Panc1 (cell line): ENCODE measurements around the gene INAFM2. TPM values are rescaled to one million over a fixed set of nuclear protein-coding genes. Genes with fewer than 3 reads are reported as not detected.

Source experiments
- ATAC-seq: fragments of 200-7000 bp; cut with Tn5 transposase; 2 replicates; pipeline ENCODE4 v1.9.1; 2020; ENCODE audit warnings: mild to moderate bottlenecking, moderate library complexity
- BruUV-seq: library from RNA; stranded (reverse); fragments of 400-500 nt; replicated peaks from 2 replicates; lab custom pipeline; 2021; lab: Mats Ljungman, UMichigan
- CTCF ChIA-PET: fragments of 300-600 bp; sonication (Branson Sonifier 250); formaldehyde crosslinking; loops from one replicate; lab custom pipeline; 2022; ENCODE audit warnings: antibody characterized with exemption; lab: Charles Lee
- POLR2A ChIA-PET: fragments of 300-600 bp; sonication (Branson Sonifier 250); formaldehyde crosslinking; loops from one replicate; lab custom pipeline; 2022; ENCODE audit warnings: antibody characterized with exemption; lab: Charles Lee
- DNase-seq: peaks from one replicate; pipeline ENCODE4 v3.0.0-alpha.2; 2010; ENCODE audit warnings: low read depth, low spot score
- H3K27ac ChIP-seq: 2 replicates; pipeline ENCODE4 v1.5.1; 2011; ENCODE audit warnings: mild to moderate bottlenecking, low read length, inconsistent platforms
- H3K27me3 ChIP-seq: fragments of 200-500 bp; sonication (Bioruptor generic); 2 replicates; pipeline ENCODE4 v1.6.0; 2014; ENCODE audit warnings: low read length, inconsistent platforms; ENCODE audit not compliant: control insufficient read depth, insufficient read depth
- H3K36me3 ChIP-seq: fragments of 200-500 bp; sonication (Bioruptor generic); 2 replicates; pipeline ENCODE4 v1.5.1; 2014; ENCODE audit warnings: inconsistent platforms, mild to moderate bottlenecking, low read length, moderate library complexity; ENCODE audit not compliant: control insufficient read depth, insufficient read depth
- H3K4me1 ChIP-seq: 2 replicates; pipeline ENCODE4 v1.5.1; 2011; ENCODE audit warnings: inconsistent platforms, mild to moderate bottlenecking, low read length, moderate library complexity; ENCODE audit not compliant: control insufficient read depth, insufficient read depth
- H3K4me3 ChIP-seq, 2 experiments: 2 replicates each; pipeline ENCODE4 v1.5.1; 2011 to 2012; ENCODE audit warnings: low read depth in 2 of 2, low read length in 2 of 2, mild to moderate bottlenecking in 2 of 2, inconsistent platforms in 1 of 2, moderate library complexity in 1 of 2
- H3K9me3 ChIP-seq: fragments of 200-500 bp; sonication (Bioruptor generic); 2 replicates; pipeline ENCODE4 v1.5.1; 2014; ENCODE audit warnings: low read depth, mild to moderate bottlenecking, inconsistent platforms, low read length, moderate library complexity; ENCODE audit not compliant: control insufficient read depth, insufficient read depth
- CTCF ChIP-seq: fragments of 450-650 bp; IDR thresholded peaks from 2 replicates; pipeline ENCODE4 v1.5.1; 2017; ENCODE audit warnings: mild to moderate bottlenecking
- POLR2AphosphoS5 ChIP-seq: IDR thresholded peaks from 2 replicates; pipeline ENCODE4 v1.6.1; 2012; ENCODE audit warnings: mild to moderate bottlenecking, low read depth, low read length, moderate library complexity
- REST ChIP-seq, 2 experiments: IDR thresholded peaks; 2 replicates each; pipeline ENCODE4 v1.6.1; 2011 to 2012; ENCODE audit warnings: low read depth in 2 of 2, control low read depth in 1 of 2, low read length in 1 of 2, mild to moderate bottlenecking in 1 of 2, moderate library complexity in 1 of 2; ENCODE audit not compliant: insufficient read depth in 1 of 2
- SIN3A ChIP-seq: IDR thresholded peaks from 2 replicates; pipeline ENCODE4 v1.6.1; 2012; ENCODE audit warnings: low read depth, mild to moderate bottlenecking, low read length, moderate library complexity, borderline replicate concordance; ENCODE audit not compliant: insufficient read depth
- TCF7L2 ChIP-seq: IDR thresholded peaks from 2 replicates; pipeline ENCODE4 v1.6.1; 2011; ENCODE audit warnings: mild to moderate bottlenecking, low read depth, low read length, inconsistent platforms
- in situ Hi-C: cut with HindIII; loops from 2 replicates; pipeline ENCODE4 v1.10.0; 2016; ENCODE audit warnings: low sequenced_read_pairs, low pct_unique_long_range_greater_than_20kb
- intact Hi-C: fragments of 100-400 bp; cut with micrococcal nuclease; formaldehyde crosslinking; loops from one replicate; pipeline ENCODE4 v1.10.0; 2022; ENCODE audit not compliant: unreplicated experiment
- total RNA-seq: library from RNA; stranded (reverse); gene quantifications from one replicate; pipeline ENCODE4 v1.2.1, GENCODE V29; 2021; ENCODE audit not compliant: unreplicated experiment

INAFM2 gene
- total RNA-seq, 1 experiment from 2014 or later = 10.4 TPM

- in situ Hi-C loops = no loop called here
Measured at GRCh38 chr15:40331026-40331425, 7.5 kb downstream of the INAFM2 start.

GRCh38 chr15:40331637-40332036 is 8.1 kb downstream of the INAFM2 start:
- CTCF ChIA-PET = no interaction called here
- intact Hi-C loops = no loop called here
- ATAC-seq (no peak), DNase-seq (no peak)
- TF ChIP-seq SIN3A (no peak), POLR2AphosphoS5 (no peak; the same call in 1 of the 2 replicates), TCF7L2 (no peak)
- in situ Hi-C loops = no loop called here
- POLR2A ChIA-PET = interaction anchor here (0.5 kb wide), 1 partner anchor 170 kb away, joined by 6 read pairs; no protein-coding TSS in a partner anchor
- Histone ChIP-seq H3K4me1 (peaks cover 8% of the 10 kb centered on the region; the same call in 1 of the 2 replicates), H3K9me3 (no peaks in the 10 kb centered on the region), H3K27ac (no peak overlapping the region), H3K36me3 (no peaks in the 10 kb centered on the region), H3K4me3 (no peak overlapping the region), H3K27me3 (no peaks in the 10 kb centered on the region)
- no TSS peak for BruUV-seq

More at GRCh38 chr15:40331026-40331425, 7.5 kb downstream of the INAFM2 start:
- H3K4me1 ChIP-seq = peaks cover 8% of the 10 kb centered on the region; the same call in 1 of the 2 replicates
- TF ChIP-seq TCF7L2 = no peak
- TF ChIP-seq SIN3A = no peak
- TF ChIP-seq REST (IDR thresholded peaks at IDR 0.05; ENCODE audit: insufficient read depth in 1 of 2, low read depth in 2 of 2, low read length in 1 of 2) = no peak
- TF ChIP-seq POLR2AphosphoS5 = no peak
- no peak for TF ChIP-seq CTCF
- intact Hi-C loops = no loop called here
- H3K4me3 ChIP-seq = no peak overlapping the region
- ATAC-seq (no peak), DNase-seq (no peak)
- H3K27ac ChIP-seq = peak overlapping the region; percentile 29; the same call in 1 of the 2 replicates
- no peaks in the 10 kb centered on the region for H3K27me3 ChIP-seq
- POLR2A ChIA-PET = interaction anchor here (0.5 kb wide), 1 partner anchor 156 kb away, joined by 3 read pairs; no protein-coding TSS in a partner anchor
- no TSS peak for BruUV-seq
- CTCF ChIA-PET = no interaction called here
- H3K9me3 ChIP-seq = no peaks in the 10 kb centered on the region
- H3K36me3 ChIP-seq = no peaks in the 10 kb centered on the region

GRCh38 chr15:40332113-40332781 is 8.8 kb downstream of the INAFM2 start:
- ATAC-seq = 0 out of 2 replicates have a peak, but pooled peaks have one; percentile 4
- Histone ChIP-seq H3K27ac (no peak overlapping the region), H3K4me1 (peaks cover 4% of the 10 kb centered on the region; the same call in 1 of the 2 replicates), H3K27me3 (no peaks in the 10 kb centered on the region), H3K4me3 (no peak overlapping the region), H3K9me3 (no peaks in the 10 kb centered on the region), H3K36me3 (no peaks in the 10 kb centered on the region)
- intact Hi-C loops = no loop called here
- no peak for DNase-seq
- ChIA-PET CTCF (no interaction called here), POLR2A (interaction anchor here (0.5 kb wide), 2 partner anchors 169 to 472 kb away, joined by 3 to 6 read pairs; no protein-coding TSS in a partner anchor)
- in situ Hi-C loops = no loop called here
- no TSS peak for BruUV-seq
- TF ChIP-seq SIN3A = no peak
- TF ChIP-seq POLR2AphosphoS5 = peak; percentile 41; the same call in 1 of the 2 replicates
